GM11168 (cell line): Measurements from ENCODE around the gene RECK.
"Not testable (repeated sequence)": the region's sequence is repeated elsewhere in the genome, so short reads cannot be mapped to it uniquely, and the experiment has no call there.

Experiments used
- in situ Hi-C: fragments of 300-500 bp; cut with MboI; formaldehyde crosslinking; loops from one replicate; pipeline ENCODE4 v1.12.0; 2022; ENCODE audit warnings: low sequenced_read_pairs; ENCODE audit not compliant: unreplicated experiment

The RECK gene

GRCh38 chr9:36053971-36054370 is 17.3 kb downstream of the RECK start:
- in situ Hi-C loops, result no loop called here

- in situ Hi-C loops, result no loop called here
Measured at GRCh38 chr9:36056896-36057295, 20.2 kb downstream of the RECK start.

GRCh38 chr9:36063804-36064447 is 27.2 kb downstream of the RECK start:
- in situ Hi-C loops, result no loop called here

GRCh38 chr9:36064448-36065037 is 27.8 kb downstream of the RECK start:
- in situ Hi-C loops, result no loop called here

GRCh38 chr9:36074055-36074454 is 37.3 kb downstream of the RECK start:
- in situ Hi-C loops, result no loop called here

- in situ Hi-C loops, result no loop called here
Measured at GRCh38 chr9:36074870-36075532, 38.3 kb downstream of the RECK start.

- in situ Hi-C loops, result no loop called here
Measured at GRCh38 chr9:36078051-36078450, 41.3 kb downstream of the RECK start.

- in situ Hi-C loops, result no loop called here
Measured at GRCh38 chr9:36080519-36080918, 43.8 kb downstream of the RECK start.

- in situ Hi-C loops, result no loop called here
Measured at GRCh38 chr9:36082931-36083330, 46.2 kb downstream of the RECK start.

GRCh38 chr9:36086442-36086841 is 49.7 kb downstream of the RECK start:
- in situ Hi-C loops, result no loop called here

- in situ Hi-C loops, result not testable (repeated sequence)
Measured at GRCh38 chr9:36087054-36087453, 50.3 kb downstream of the RECK start.

GRCh38 chr9:36088020-36088419 is 51.3 kb downstream of the RECK start:
- in situ Hi-C loops, result no loop called here

- in situ Hi-C loops, result no loop called here
Measured at GRCh38 chr9:36091026-36091953, 54.6 kb downstream of the RECK start.

GRCh38 chr9:36092014-36092413 is 55.3 kb downstream of the RECK start:
- in situ Hi-C loops, result no loop called here

GRCh38 chr9:36092509-36093215 is 55.9 kb downstream of the RECK start:
- in situ Hi-C loops, result no loop called here

GRCh38 chr9:36093384-36093783 is 56.7 kb downstream of the RECK start:
- in situ Hi-C loops, result no loop called here

GRCh38 chr9:36099718-36100117 is 63.0 kb downstream of the RECK start:
- in situ Hi-C loops, result no loop called here

GRCh38 chr9:36100532-36100931 is 63.8 kb downstream of the RECK start:
- in situ Hi-C loops, result no loop called here

- in situ Hi-C loops, result no loop called here
Measured at GRCh38 chr9:36101916-36102741, 65.4 kb downstream of the RECK start.
